Tibial artery (tissue), 4 donors: ENCODE measurements around the gene RPS21.

Source experiments
- DNase-seq, 2 donors: peaks; one replicate each; pipeline ENCODE4 v3.0.0-alpha.2; 2019
- H3K27ac ChIP-seq, 2 donors: fragments of 200-600 bp; sonication (generic) in 1 of 2; 1 replicate in 1 of 2; 2 replicates in 1 of 2; pipeline ENCODE4 v1.5.1; 2018 to 2019; ENCODE audit warnings: mild to moderate bottlenecking in 1 of 2
- H3K27me3 ChIP-seq, 2 donors: fragments of 200-600 bp; sonication (generic) in 1 of 2; one replicate each; pipeline versions ENCODE4 v1.5.1 to v1.6.0; 2016 to 2019
- H3K36me3 ChIP-seq, 3 donors: fragments of 200-600 bp; sonication (generic) in 2 of 3; one replicate each; pipeline ENCODE4 v1.5.1; 2016 to 2019; ENCODE audit warnings: mild to moderate bottlenecking in 2 of 3
- H3K4me1 ChIP-seq, 4 donors: fragments of 200-600 bp; sonication (generic) in 2 of 4; 1 replicate in 3 of 4; 2 replicates in 1 of 4; pipeline ENCODE4 v1.5.1; 2016 to 2019
- H3K4me3 ChIP-seq, 2 donors: fragments of 200-600 bp; sonication (generic) in 1 of 2; 1 replicate in 1 of 2; 2 replicates in 1 of 2; pipeline ENCODE4 v1.5.1; 2018 to 2019; ENCODE audit warnings: mild to moderate bottlenecking in 2 of 2
- H3K9me3 ChIP-seq, 3 donors: fragments of 200-600 bp; sonication (generic) in 1 of 3; one replicate each; pipeline ENCODE4 v1.5.1; 2016 to 2019
- intact Hi-C: fragments of 100-400 bp; cut with DNase I; formaldehyde crosslinking; loops from one replicate; pipeline ENCODE4 v1.15.0; 2023; ENCODE audit warnings: low total_unique reads
- TF ChIP-seq, protein P1 (sequence below), 2 experiments: fragments of 200-600 bp in 1 of 2; fragments of 450-650 bp in 1 of 2; IDR thresholded peaks; one replicate each; pipeline ENCODE4 v1.5.1; 2017 to 2019; ENCODE audit warnings: antibody characterized with exemption in 2 of 2, mild to moderate bottlenecking in 1 of 2, moderate library complexity in 1 of 2

RPS21 gene

DNA sequence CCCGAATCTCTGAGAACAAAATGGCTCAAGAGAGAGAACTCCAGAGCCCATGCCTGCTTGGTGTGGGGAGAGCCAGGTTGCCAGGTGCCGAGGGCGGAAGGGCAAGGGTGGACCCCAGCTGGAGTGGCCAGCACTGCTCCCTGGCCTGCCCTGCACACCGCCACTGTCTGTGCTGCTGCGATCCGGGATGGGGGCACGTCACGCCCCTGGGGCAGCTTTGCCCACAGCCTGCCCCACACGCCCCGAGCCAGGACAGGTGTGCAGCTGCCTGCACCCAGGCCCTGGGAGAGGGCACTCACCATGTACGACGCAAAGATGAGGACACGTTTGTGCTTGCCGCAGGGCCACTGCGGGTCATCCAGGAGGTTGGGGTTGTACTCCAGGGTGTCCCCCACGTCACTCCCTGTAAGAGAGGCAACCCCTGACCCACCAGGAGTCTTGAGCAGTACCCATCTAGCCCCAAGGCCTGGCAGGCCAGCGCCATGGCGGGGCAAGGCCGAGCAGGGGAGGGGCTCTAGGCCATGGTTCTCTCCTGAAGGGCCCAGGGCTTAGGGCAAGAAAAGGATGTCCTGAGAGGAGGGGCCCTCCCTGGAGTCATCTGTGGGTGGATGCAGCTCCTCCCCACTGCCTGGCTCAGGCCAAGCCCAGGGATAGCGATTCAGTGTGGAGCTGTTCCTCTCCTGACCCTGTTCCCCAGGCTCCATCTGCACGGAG is 5.9 kb downstream of the RPS21 start:
- intact Hi-C loops: no loop called here
- Histone ChIP-seq H3K9me3 (no peaks in the 10 kb centered on the region), H3K36me3 (peaks cover 0 to 89% (median 61%) of the 10 kb centered on the region in 3 donors), H3K27ac (no peak overlapping the region), H3K4me3 (no peak overlapping the region), H3K27me3 (no peaks in the 10 kb centered on the region), H3K4me1 (peaks cover 0 to 7% (median 5%) of the 10 kb centered on the region in 4 donors)
- TF ChIP-seq, protein P1, sequence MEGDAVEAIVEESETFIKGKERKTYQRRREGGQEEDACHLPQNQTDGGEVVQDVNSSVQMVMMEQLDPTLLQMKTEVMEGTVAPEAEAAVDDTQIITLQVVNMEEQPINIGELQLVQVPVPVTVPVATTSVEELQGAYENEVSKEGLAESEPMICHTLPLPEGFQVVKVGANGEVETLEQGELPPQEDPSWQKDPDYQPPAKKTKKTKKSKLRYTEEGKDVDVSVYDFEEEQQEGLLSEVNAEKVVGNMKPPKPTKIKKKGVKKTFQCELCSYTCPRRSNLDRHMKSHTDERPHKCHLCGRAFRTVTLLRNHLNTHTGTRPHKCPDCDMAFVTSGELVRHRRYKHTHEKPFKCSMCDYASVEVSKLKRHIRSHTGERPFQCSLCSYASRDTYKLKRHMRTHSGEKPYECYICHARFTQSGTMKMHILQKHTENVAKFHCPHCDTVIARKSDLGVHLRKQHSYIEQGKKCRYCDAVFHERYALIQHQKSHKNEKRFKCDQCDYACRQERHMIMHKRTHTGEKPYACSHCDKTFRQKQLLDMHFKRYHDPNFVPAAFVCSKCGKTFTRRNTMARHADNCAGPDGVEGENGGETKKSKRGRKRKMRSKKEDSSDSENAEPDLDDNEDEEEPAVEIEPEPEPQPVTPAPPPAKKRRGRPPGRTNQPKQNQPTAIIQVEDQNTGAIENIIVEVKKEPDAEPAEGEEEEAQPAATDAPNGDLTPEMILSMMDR (IDR thresholded peaks at IDR 0.05): no peak
- DNase-seq: no peak

DNA sequence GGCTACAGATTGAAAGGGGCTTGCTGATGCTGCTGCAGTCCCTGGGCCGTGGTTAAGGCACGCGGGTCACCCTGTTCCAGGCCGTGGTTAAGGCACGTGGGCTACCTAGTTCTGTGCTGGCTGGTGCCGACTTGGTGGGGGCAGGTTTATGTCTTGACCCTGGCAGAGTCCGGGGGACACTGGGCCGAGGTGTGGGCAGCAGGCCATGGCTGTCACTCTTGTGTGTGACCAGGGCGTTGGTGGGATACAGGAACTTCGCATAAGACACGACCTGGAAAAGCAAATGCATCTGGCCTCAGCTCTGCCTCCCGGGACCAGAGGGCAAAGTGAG is 6.4 kb downstream of the RPS21 start:
- intact Hi-C loops: no loop called here
- DNase-seq: no peak
- H3K36me3 ChIP-seq: peaks cover 0 to 85% (median 57%) of the 10 kb centered on the region in 3 donors
- TF ChIP-seq, protein P1 (IDR thresholded peaks at IDR 0.05): no peak
- H3K27ac ChIP-seq: no peak overlapping the region
- H3K4me1 ChIP-seq: peaks cover 0 to 2% (median 0%) of the 10 kb centered on the region in 4 donors
- no peak overlapping the region for H3K4me3 ChIP-seq
- no peaks in the 10 kb centered on the region for H3K9me3 ChIP-seq
- no peaks in the 10 kb centered on the region for H3K27me3 ChIP-seq

DNA sequence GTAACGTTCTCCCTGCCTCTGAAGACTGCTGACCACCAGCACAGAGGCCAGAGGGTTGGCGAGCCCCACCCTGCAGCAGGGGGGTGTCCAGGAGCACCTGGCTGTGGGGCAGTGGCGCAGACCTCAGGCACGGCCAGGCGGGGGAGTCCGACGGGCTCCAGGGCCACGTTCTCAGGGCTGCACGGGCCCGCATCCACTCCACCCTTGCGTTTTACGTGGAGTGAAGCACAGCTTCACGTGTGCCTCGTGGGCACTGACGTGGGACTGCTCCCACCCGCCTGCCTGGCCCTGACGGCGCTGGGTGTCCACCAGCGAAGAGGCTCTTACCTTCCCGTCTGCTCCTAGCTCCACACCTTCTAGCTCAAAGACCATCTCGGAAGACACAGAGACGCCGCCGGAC is 6.9 kb downstream of the RPS21 start:
- intact Hi-C loops: no loop called here
- DNase-seq: no peak
- H3K4me1 ChIP-seq: no peaks in the 10 kb centered on the region
- H3K27ac ChIP-seq: no peak overlapping the region
- H3K36me3 ChIP-seq: peaks cover 0 to 80% (median 51%) of the 10 kb centered on the region in 3 donors
- no peaks in the 10 kb centered on the region for H3K9me3 ChIP-seq
- no peaks in the 10 kb centered on the region for H3K27me3 ChIP-seq
- TF ChIP-seq, protein P1 (IDR thresholded peaks at IDR 0.05): no peak
- H3K4me3 ChIP-seq: no peak overlapping the region

DNA sequence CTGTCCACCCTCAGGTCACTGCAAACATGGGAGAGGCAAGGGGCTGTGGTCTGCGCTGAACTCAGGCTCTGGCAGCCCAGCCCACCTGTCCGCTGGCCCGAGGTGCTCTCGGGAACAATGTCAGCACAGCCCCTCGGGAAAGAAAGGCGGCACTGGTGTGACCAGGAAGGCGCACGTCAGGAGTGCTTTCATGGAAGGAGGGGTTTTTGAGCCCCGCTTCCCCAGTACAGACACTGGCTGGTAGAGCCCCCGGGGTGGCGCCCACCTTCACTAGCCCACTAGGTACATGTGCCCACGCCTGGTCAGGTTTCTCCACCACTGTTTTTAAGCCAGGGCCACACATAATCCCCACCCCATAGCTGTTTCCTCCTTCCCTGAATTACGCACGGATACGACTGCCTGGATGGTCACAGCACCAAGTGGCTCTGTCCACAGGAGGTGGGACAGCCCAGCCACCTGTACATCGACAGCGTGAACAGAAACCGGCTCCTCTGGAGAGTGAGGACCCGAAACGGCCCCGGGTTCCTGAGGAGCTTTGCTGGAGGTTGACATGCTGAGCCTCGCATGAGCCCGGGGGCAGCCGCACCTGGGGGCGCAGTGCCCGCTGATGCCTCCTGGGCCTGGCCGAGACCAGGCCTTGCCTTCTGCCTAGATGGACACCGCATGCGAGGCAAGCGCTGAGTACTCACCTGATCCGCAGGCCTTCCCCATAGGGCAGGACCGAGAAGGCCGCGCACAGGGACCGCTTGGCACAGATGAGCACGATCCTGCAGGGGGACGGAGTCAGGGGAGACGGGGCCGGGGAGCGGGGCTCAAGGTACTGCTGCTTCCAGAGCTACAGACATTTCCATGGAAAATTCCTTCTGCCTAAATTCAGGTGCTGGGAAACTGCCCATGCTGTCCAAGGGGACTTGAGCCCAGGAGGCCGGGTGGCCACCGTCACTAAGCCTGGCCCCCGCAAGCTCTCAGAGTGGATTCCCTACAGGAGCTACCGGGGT is 7.6 kb downstream of the RPS21 start:
- Histone ChIP-seq H3K9me3 (no peaks in the 10 kb centered on the region), H3K4me3 (no peak overlapping the region), H3K4me1 (no peaks in the 10 kb centered on the region), H3K27ac (no peak overlapping the region), H3K36me3 (peaks cover 0 to 72% (median 44%) of the 10 kb centered on the region in 3 donors), H3K27me3 (no peaks in the 10 kb centered on the region)
- DNase-seq: no peak
- TF ChIP-seq, protein P1 (IDR thresholded peaks at IDR 0.05): no peak
- intact Hi-C loops: no loop called here

DNA sequence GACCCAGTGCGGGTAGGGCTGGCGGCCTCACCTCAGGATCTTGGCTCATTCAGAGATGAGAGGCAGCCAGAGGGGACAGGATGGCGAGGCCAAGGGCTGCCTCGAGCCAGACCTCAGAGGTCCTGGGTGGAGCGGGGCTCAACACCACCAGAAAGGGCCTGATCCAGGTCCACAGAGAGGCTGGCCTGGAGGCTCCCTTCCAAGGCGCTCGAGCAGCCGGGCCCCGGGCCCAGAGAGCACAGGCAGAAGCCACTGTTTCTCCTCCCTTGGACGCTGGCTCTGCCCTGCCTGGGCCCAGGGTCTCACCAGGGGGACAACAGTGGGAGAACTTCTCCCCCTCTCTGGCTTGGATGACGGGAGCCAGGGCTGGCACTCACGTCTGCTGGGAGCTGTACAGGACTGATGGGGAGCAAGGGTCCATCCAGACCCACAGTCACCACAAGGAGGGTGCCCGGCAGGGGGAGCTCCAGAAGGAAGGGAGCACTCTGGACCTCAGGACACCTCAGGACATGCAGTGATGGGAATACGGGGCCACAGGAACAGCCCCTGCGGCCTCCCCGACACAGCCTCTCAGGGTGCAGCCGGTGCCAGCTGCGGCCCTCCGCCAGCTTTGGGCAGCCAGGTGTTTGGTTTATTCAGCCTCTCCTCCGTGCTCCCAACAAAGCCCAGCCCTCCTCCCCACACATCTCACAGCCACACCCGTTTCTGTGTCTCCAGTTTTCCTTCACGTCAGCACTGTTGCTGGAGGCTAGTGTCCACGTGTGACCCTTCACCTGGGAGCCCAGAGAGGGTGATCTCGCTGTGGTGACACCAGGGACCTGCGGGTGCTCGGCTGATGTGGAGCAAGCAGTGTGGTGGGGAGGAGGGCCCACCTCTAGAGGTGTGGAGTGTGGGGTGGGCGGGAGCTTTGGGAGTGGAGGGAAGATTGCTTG is 8.7 kb downstream of the RPS21 start:
- Histone ChIP-seq H3K4me1 (no peaks in the 10 kb centered on the region), H3K36me3 (peaks cover 0 to 62% (median 35%) of the 10 kb centered on the region in 3 donors), H3K27ac (no peak overlapping the region), H3K9me3 (no peaks in the 10 kb centered on the region), H3K27me3 (no peaks in the 10 kb centered on the region), H3K4me3 (no peak overlapping the region)
- TF ChIP-seq, protein P1 (IDR thresholded peaks at IDR 0.05): no peak
- intact Hi-C loops: no loop called here
- DNase-seq: no peak
